GM12865 (cell line): ENCODE data around the gene COX19.
"Not testable (repeated sequence)": the region's sequence is repeated elsewhere in the genome, so short reads cannot be mapped to it uniquely, and the experiment has no call there.

Experiments
- DNase-seq: peaks from one replicate; pipeline ENCODE4 v3.0.0; 2010; ENCODE audit warnings: low read depth
- H3K4me3 ChIP-seq: 2 replicates; pipeline ENCODE4 v1.5.1; 2011; ENCODE audit warnings: mild to moderate bottlenecking, low read depth, low read length, control low read depth
- TF ChIP-seq, protein P1 (sequence below): IDR thresholded peaks from 2 replicates; pipeline ENCODE4 v1.5.1; 2011; ENCODE audit warnings: low read length, control low read depth, low read depth, inconsistent platforms; ENCODE audit not compliant: insufficient read depth; ENCODE audit errors: missing control alignments

The COX19 gene

DNA sequence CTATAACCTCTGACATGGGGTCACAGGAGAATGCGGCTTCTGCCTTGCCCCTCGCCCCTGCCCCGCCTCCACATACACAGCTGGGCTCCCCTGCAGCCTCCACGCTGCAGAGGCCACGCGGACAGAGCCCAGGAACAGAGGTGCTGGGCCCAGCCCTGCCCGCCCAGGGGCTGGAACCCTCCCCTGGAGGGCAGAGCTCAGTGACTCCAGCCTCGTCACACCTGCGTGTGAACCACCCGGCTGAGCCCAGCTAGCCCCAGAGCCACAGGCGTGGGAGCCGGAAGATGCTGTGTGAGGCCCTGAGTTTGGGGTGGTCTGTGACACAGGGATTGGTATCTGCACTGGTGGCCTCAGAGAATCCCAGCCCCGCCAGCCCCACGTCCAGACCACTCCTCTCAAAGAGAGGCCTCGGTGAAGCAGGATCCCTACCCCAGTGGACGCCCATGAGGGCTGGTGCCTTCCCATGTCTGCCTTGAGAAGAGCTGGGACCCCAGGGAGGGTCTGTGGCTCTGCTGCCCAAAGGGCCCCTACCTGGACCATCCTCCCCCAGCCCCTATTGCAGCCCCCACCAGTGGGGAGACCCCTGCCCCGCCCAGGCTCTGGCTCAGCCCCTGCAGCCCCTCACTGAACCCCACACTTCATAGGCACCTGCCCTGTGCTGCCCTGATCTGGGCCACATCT, 12.8 kb downstream of the COX19 start:
- no peak overlapping the region for H3K4me3 ChIP-seq
- TF ChIP-seq, protein P1, sequence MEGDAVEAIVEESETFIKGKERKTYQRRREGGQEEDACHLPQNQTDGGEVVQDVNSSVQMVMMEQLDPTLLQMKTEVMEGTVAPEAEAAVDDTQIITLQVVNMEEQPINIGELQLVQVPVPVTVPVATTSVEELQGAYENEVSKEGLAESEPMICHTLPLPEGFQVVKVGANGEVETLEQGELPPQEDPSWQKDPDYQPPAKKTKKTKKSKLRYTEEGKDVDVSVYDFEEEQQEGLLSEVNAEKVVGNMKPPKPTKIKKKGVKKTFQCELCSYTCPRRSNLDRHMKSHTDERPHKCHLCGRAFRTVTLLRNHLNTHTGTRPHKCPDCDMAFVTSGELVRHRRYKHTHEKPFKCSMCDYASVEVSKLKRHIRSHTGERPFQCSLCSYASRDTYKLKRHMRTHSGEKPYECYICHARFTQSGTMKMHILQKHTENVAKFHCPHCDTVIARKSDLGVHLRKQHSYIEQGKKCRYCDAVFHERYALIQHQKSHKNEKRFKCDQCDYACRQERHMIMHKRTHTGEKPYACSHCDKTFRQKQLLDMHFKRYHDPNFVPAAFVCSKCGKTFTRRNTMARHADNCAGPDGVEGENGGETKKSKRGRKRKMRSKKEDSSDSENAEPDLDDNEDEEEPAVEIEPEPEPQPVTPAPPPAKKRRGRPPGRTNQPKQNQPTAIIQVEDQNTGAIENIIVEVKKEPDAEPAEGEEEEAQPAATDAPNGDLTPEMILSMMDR: no peak

DNA sequence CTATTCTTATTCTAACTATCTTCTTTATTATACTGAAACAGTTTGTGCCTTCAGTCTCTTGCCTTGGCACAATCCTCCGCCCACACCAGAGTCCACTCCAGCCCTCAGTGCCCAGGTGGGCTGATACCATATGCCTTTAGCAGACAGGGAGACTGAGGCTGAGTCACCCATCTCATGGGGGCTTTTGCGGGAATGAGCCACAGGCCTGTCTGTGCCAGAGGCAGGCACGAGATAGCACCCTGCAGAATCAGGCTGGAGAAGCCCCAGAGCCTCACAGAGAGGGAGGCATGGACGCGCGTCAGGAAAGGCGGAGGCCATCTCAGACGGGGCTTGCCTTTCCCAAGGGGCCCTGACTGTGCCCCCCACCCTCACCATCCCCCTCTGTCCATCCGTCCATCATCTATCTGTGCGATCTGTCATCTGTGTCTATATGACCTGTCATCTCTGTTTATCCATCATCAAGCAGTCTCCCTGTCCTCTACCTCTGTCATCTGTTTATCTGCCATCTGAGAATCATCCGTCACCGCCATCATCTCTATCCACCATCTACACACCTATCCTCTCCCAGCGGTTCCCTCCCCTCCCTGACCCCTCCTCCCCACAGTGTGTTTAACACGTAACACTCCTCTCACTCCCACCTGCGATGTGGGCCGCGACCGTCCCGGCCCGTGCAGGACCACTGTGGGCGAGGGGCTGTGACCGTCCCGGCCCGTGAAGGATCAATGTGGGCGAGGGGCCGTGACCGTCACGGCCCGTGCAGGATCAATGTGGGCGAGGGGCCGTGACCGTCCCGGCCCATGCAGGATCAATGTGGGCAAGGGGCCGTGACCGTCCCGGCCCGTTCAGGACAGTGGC, 13.6 kb downstream of the COX19 start:
- no peak overlapping the region for H3K4me3 ChIP-seq
- TF ChIP-seq, protein P1: no peak
- no peak for DNase-seq

More for the DNA sequence above, 12.8 kb downstream of the COX19 start:
- DNase-seq: no peak

DNA sequence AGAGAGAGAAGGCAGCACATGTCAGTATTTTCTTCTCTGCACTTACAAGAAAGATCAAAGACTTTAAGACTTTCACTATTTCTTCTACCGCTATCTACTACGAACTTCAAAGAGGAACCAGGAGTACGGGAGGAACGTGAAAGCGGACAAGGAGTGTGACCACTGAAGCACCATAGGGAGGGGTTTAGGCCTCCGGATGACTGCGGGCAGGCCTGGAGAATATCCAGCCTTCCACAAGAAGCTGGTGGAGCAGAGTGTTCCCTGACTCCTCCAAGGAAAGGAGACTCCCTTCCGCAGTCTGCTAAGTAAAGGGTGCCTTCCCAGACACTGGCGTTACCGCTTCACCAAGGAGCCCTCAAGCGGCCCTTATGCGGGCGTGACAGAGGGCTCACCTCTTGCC, 14.4 kb downstream of the COX19 start:
- DNase-seq, H3K4me3 ChIP-seq: not testable (repeated sequence)

DNA sequence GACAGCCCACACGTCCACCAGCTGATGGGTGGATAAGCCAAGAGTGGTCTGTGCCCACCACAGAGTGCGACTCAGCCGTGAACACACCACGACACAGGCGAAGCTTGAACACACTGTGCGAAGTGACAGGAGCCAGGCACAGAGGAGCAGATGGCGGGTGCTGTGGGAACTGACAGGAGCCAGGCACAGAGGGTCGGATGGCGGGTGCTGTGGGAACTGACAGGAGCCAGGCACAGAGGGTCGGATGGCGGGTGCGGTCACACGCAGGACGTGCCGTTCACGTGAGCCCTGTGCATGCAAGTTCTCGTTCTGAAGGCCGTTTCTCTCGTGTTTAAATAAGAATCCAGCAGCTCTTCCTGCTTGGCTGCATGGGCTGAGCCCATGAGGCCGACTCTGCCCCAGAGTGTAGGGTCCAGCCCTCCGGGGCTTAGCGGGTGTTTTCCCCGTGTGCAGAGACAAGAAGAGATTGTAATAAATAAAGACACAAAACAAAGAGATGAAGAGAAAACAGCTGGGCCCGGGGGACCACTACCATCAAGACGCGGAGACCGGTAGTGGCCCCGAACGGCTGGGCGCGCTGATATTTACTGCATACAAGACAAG, 15.0 kb downstream of the COX19 start:
- TF ChIP-seq, protein P1: no peak
- no peak for DNase-seq

DNA sequence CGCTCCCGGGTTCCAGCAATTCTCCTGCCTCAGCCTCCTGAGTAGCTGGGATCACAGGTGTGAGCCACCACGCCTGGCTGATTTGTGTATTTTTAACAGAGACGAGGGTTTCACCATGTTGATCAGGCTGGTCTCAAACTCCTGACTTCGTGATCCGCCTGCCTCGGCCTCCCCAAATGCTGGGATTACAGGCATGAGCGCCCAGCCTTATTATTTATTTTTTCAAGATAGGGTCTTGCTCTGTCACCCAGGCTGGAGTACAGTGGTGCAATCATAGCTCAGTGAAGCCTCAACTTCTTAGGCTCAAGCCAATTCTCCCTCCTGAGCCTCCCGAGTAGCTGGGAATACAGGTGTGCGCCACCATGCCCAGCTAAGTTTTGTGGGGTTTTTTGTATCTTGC, 15.6 kb downstream of the COX19 start:
- H3K4me3 ChIP-seq: not testable (repeated sequence)

More for the DNA sequence above, 15.0 kb downstream of the COX19 start:
- no peak overlapping the region for H3K4me3 ChIP-seq

DNA sequence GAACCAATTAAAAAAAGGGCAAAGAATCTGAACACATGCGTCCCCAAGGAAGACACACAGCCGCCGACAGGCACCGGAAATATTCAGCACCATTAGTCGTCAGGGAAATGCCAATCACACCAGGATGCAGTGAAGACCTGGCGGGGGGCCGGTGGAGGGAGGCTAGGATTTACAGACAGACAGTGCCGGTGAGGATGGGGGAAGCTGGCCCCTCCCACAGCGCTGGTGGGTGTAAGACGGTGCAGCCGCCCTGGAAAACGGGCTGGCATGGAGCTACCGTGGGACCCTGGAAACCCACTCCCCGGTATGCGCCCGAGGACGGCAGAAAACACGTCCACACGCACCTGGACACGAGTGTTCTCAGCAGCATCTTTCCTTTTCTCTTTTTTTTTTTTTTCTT, 16.1 kb downstream of the COX19 start:
- no peak overlapping the region for H3K4me3 ChIP-seq
- DNase-seq: no peak
- TF ChIP-seq, protein P1: no peak

More for the DNA sequence above, 15.6 kb downstream of the COX19 start:
- DNase-seq: not testable (repeated sequence)

DNA sequence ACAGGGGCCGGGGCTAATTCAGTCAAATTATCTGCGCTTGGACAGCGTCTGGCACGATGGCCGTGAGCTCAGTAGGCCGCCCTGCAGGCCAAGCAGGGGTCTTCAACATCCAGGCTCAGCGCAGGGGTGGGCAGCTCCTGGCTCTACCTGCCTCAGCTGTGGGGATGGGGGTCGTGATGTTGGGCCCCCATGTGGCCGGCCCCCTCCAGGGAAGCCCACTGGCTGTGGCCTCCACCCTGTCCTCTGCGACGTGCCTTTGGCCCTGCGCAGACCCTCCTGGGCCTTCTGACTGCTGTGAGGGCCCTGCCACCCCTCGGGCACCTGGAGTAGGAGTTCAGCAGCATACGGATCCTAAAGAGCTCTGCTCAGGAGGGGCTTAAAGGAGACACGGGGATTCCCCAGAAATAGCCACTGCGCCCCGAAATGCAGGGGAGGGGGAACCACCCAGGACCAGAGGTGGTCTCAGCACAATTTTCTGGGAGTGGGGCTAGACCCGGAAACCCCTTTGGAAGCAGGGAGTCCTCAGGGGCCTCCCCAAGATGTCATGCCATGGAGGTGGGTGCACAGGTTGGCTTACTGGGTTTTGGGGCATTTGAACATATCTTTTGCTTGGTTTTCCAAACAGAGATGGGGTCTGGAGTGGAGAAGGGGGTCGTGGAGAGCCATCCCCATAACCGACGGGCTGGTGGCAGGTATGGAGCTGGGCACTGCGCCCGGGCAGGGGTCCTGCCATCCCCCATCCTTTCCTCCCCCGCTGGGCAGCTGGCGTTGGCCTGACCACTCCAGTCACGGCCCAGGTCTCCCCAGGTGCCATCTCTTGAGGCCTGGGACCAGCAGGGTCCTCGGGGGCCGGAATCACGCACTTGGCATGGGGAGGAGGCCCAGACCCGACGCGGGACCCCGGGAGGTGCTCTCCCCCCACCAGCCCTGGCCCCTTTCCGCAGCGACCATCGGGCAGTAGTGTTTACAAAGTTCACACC, 16.8 kb downstream of the COX19 start:
- TF ChIP-seq, protein P1: no peak
- no peak for DNase-seq
- H3K4me3 ChIP-seq: no peak overlapping the region
